ENCODE measurements around the gene ABCG1. TPM values are rescaled to one million over a fixed set of nuclear protein-coding genes. Genes with fewer than 3 reads are reported as not detected.

Gene ABCG1
- total RNA-seq, 1 donor from 2014 or later, result 21.5 TPM

- intact Hi-C loops (cut with micrococcal nuclease), result no loop called here
Measured at GRCh38 chr21:42262831-42263231, 43.9 kb downstream of the ABCG1 start.

GRCh38 chr21:42263591-42264131, 44.7 kb downstream of the ABCG1 start:
- intact Hi-C loops (cut with micrococcal nuclease), result no loop called here

GRCh38 chr21:42264245-42265195, 45.6 kb downstream of the ABCG1 start:
- intact Hi-C loops (cut with micrococcal nuclease), result no loop called here

GRCh38 chr21:42265231-42265812, 46.4 kb downstream of the ABCG1 start:
- intact Hi-C loops (cut with micrococcal nuclease), result no loop called here

GRCh38 chr21:42266971-42267556, 48.1 kb downstream of the ABCG1 start:
- intact Hi-C loops (cut with micrococcal nuclease), result no loop called here

- intact Hi-C loops (cut with micrococcal nuclease), result no loop called here
Measured at GRCh38 chr21:42269386-42269785, 50.4 kb downstream of the ABCG1 start.

- intact Hi-C loops (cut with micrococcal nuclease), result no loop called here
Measured at GRCh38 chr21:42271065-42271464, 52.1 kb downstream of the ABCG1 start.

- intact Hi-C loops (cut with micrococcal nuclease), result no loop called here
Measured at GRCh38 chr21:42272109-42272962, 53.4 kb downstream of the ABCG1 start.

- intact Hi-C loops (cut with micrococcal nuclease), result no loop called here
Measured at GRCh38 chr21:42272984-42273600, 54.2 kb downstream of the ABCG1 start.

- intact Hi-C loops (cut with micrococcal nuclease), result no loop called here
Measured at GRCh38 chr21:42276076-42276475, 57.1 kb downstream of the ABCG1 start.

GRCh38 chr21:42276526-42277154, 57.7 kb downstream of the ABCG1 start:
- intact Hi-C loops (cut with micrococcal nuclease), result no loop called here

- intact Hi-C loops (cut with micrococcal nuclease), result no loop called here
Measured at GRCh38 chr21:42277593-42277992, 58.7 kb downstream of the ABCG1 start.

- intact Hi-C loops (cut with micrococcal nuclease), result no loop called here
Measured at GRCh38 chr21:42278451-42279149, 59.7 kb downstream of the ABCG1 start.

GRCh38 chr21:42279341-42279871, 60.5 kb downstream of the ABCG1 start:
- intact Hi-C loops (cut with micrococcal nuclease), result no loop called here

GRCh38 chr21:42279888-42280287, 60.9 kb downstream of the ABCG1 start:
- intact Hi-C loops (cut with micrococcal nuclease), result no loop called here

GRCh38 chr21:42280356-42281180, 61.6 kb downstream of the ABCG1 start:
- intact Hi-C loops (cut with micrococcal nuclease), result no loop called here

- intact Hi-C loops (cut with micrococcal nuclease), result no loop called here
Measured at GRCh38 chr21:42281181-42281680, 62.3 kb downstream of the ABCG1 start.

- intact Hi-C loops (cut with micrococcal nuclease), result no loop called here
Measured at GRCh38 chr21:42282021-42282420, 63.1 kb downstream of the ABCG1 start.

Data from T-helper 1 cell treated with Interleukin-12 subunit alpha and Interleukin-12 subunit beta and Interleukin-4 antibody, amounts not matched to agents 30 ng/mL and 1 ng/mL, for 36 hours (primary cell).